Panc1 (cell line): ENCODE data around the gene PPP1R14C. TPM values are rescaled to one million over a fixed set of nuclear protein-coding genes. Genes with fewer than 3 reads are reported as not detected.

Source experiments
- ATAC-seq: fragments of 200-7000 bp; cut with Tn5 transposase; 2 replicates; pipeline ENCODE4 v1.9.1; 2020; ENCODE audit warnings: mild to moderate bottlenecking, moderate library complexity
- BruUV-seq: library from RNA; stranded (reverse); fragments of 400-500 nt; replicated peaks from 2 replicates; lab custom pipeline; 2021; lab: Mats Ljungman, UMichigan
- CTCF ChIA-PET: fragments of 300-600 bp; sonication (Branson Sonifier 250); formaldehyde crosslinking; loops from one replicate; lab custom pipeline; 2022; ENCODE audit warnings: antibody characterized with exemption; lab: Charles Lee
- POLR2A ChIA-PET: fragments of 300-600 bp; sonication (Branson Sonifier 250); formaldehyde crosslinking; loops from one replicate; lab custom pipeline; 2022; ENCODE audit warnings: antibody characterized with exemption; lab: Charles Lee
- DNase-seq: peaks from one replicate; pipeline ENCODE4 v3.0.0-alpha.2; 2010; ENCODE audit warnings: low read depth, low spot score
- H3K27ac ChIP-seq: 2 replicates; pipeline ENCODE4 v1.5.1; 2011; ENCODE audit warnings: mild to moderate bottlenecking, low read length, inconsistent platforms
- H3K27me3 ChIP-seq: fragments of 200-500 bp; sonication (Bioruptor generic); 2 replicates; pipeline ENCODE4 v1.6.0; 2014; ENCODE audit warnings: low read length, inconsistent platforms; ENCODE audit not compliant: control insufficient read depth, insufficient read depth
- H3K36me3 ChIP-seq: fragments of 200-500 bp; sonication (Bioruptor generic); 2 replicates; pipeline ENCODE4 v1.5.1; 2014; ENCODE audit warnings: inconsistent platforms, mild to moderate bottlenecking, low read length, moderate library complexity; ENCODE audit not compliant: control insufficient read depth, insufficient read depth
- H3K4me1 ChIP-seq: 2 replicates; pipeline ENCODE4 v1.5.1; 2011; ENCODE audit warnings: inconsistent platforms, mild to moderate bottlenecking, low read length, moderate library complexity; ENCODE audit not compliant: control insufficient read depth, insufficient read depth
- H3K4me3 ChIP-seq, 2 experiments: 2 replicates each; pipeline ENCODE4 v1.5.1; 2011 to 2012; ENCODE audit warnings: low read depth in 2 of 2, low read length in 2 of 2, mild to moderate bottlenecking in 2 of 2, inconsistent platforms in 1 of 2, moderate library complexity in 1 of 2
- H3K9me3 ChIP-seq: fragments of 200-500 bp; sonication (Bioruptor generic); 2 replicates; pipeline ENCODE4 v1.5.1; 2014; ENCODE audit warnings: low read depth, mild to moderate bottlenecking, inconsistent platforms, low read length, moderate library complexity; ENCODE audit not compliant: control insufficient read depth, insufficient read depth
- CTCF ChIP-seq: fragments of 450-650 bp; IDR thresholded peaks from 2 replicates; pipeline ENCODE4 v1.5.1; 2017; ENCODE audit warnings: mild to moderate bottlenecking
- POLR2AphosphoS5 ChIP-seq: IDR thresholded peaks from 2 replicates; pipeline ENCODE4 v1.6.1; 2012; ENCODE audit warnings: mild to moderate bottlenecking, low read depth, low read length, moderate library complexity
- SIN3A ChIP-seq: IDR thresholded peaks from 2 replicates; pipeline ENCODE4 v1.6.1; 2012; ENCODE audit warnings: low read depth, mild to moderate bottlenecking, low read length, moderate library complexity, borderline replicate concordance; ENCODE audit not compliant: insufficient read depth
- TCF7L2 ChIP-seq: IDR thresholded peaks from 2 replicates; pipeline ENCODE4 v1.6.1; 2011; ENCODE audit warnings: mild to moderate bottlenecking, low read depth, low read length, inconsistent platforms
- in situ Hi-C: cut with HindIII; loops from 2 replicates; pipeline ENCODE4 v1.10.0; 2016; ENCODE audit warnings: low sequenced_read_pairs, low pct_unique_long_range_greater_than_20kb
- intact Hi-C: fragments of 100-400 bp; cut with micrococcal nuclease; formaldehyde crosslinking; loops from one replicate; pipeline ENCODE4 v1.10.0; 2022; ENCODE audit not compliant: unreplicated experiment
- total RNA-seq: library from RNA; stranded (reverse); gene quantifications from one replicate; pipeline ENCODE4 v1.2.1, GENCODE V29; 2021; ENCODE audit not compliant: unreplicated experiment
- TF ChIP-seq, protein P1 (sequence below), 2 experiments: IDR thresholded peaks; 2 replicates each; pipeline ENCODE4 v1.6.1; 2011 to 2012; ENCODE audit warnings: low read depth in 2 of 2, control low read depth in 1 of 2, low read length in 1 of 2, mild to moderate bottlenecking in 1 of 2, moderate library complexity in 1 of 2; ENCODE audit not compliant: insufficient read depth in 1 of 2

PPP1R14C gene
- total RNA-seq, 1 experiment from 2014 or later: not detected

DNA sequence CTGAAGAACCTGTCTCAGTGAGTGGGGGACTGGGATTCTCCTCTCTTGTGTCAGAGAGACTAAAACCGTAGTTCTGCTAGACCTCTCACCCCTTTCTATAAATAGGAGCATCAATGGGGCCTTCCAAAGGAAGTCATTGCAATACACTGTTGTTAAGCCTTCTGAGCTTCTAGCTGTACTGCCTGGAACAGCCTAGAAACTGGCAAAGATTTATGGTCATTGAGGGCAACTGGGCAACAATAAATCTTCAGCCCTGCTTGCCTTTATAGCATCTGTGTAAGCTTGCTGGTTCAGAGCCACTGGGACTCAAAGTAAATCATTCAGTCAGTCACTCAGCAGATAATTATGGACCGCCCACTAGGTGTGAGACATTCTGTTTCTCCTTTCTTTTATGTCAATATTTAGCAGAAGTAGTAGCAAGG lies 53.2 kb downstream of the PPP1R14C start:
- BruUV-seq: no TSS peak
- H3K27ac ChIP-seq: no peak overlapping the region
- intact Hi-C loops: no loop called here

GRCh38 chr6:150196942-150197745 lies 54.3 kb downstream of the PPP1R14C start:
- Histone ChIP-seq H3K9me3 (no peaks in the 10 kb centered on the region), H3K4me3 (no peak overlapping the region), H3K27me3 (peaks cover 9% of the 10 kb centered on the region), H3K4me1 (no peaks in the 10 kb centered on the region), H3K36me3 (no peaks in the 10 kb centered on the region), H3K27ac (no peak overlapping the region)
- in situ Hi-C loops: no loop called here
- BruUV-seq: no TSS peak
- TF ChIP-seq, protein P1, sequence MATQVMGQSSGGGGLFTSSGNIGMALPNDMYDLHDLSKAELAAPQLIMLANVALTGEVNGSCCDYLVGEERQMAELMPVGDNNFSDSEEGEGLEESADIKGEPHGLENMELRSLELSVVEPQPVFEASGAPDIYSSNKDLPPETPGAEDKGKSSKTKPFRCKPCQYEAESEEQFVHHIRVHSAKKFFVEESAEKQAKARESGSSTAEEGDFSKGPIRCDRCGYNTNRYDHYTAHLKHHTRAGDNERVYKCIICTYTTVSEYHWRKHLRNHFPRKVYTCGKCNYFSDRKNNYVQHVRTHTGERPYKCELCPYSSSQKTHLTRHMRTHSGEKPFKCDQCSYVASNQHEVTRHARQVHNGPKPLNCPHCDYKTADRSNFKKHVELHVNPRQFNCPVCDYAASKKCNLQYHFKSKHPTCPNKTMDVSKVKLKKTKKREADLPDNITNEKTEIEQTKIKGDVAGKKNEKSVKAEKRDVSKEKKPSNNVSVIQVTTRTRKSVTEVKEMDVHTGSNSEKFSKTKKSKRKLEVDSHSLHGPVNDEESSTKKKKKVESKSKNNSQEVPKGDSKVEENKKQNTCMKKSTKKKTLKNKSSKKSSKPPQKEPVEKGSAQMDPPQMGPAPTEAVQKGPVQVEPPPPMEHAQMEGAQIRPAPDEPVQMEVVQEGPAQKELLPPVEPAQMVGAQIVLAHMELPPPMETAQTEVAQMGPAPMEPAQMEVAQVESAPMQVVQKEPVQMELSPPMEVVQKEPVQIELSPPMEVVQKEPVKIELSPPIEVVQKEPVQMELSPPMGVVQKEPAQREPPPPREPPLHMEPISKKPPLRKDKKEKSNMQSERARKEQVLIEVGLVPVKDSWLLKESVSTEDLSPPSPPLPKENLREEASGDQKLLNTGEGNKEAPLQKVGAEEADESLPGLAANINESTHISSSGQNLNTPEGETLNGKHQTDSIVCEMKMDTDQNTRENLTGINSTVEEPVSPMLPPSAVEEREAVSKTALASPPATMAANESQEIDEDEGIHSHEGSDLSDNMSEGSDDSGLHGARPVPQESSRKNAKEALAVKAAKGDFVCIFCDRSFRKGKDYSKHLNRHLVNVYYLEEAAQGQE (IDR thresholded peaks at IDR 0.05; ENCODE audit: insufficient read depth in 1 of 2, low read depth in 2 of 2, low read length in 1 of 2): no peak
- TF ChIP-seq SIN3A (no peak), TCF7L2 (no peak), POLR2AphosphoS5 (no peak), CTCF (no peak)
- DNase-seq (no peak), ATAC-seq (no peak)
- CTCF ChIA-PET: no interaction called here
- intact Hi-C loops: no loop called here
- POLR2A ChIA-PET: interaction anchor here (0.6 kb wide), 1 partner anchor 109 kb away, joined by 3 read pairs; no protein-coding TSS in a partner anchor

More for the DNA sequence above, 53.2 kb downstream of the PPP1R14C start:
- Histone ChIP-seq H3K4me1 (no peaks in the 10 kb centered on the region), H3K36me3 (no peaks in the 10 kb centered on the region), H3K9me3 (no peaks in the 10 kb centered on the region), H3K27me3 (peaks cover 9% of the 10 kb centered on the region), H3K4me3 (no peak overlapping the region)
- CTCF ChIA-PET: no interaction called here
- POLR2A ChIA-PET: no interaction called here
- DNase-seq: no peak
- no peak for TF ChIP-seq CTCF
- no peak for TF ChIP-seq SIN3A
- no peak for TF ChIP-seq POLR2AphosphoS5
- no peak for TF ChIP-seq TCF7L2
- TF ChIP-seq, protein P1 (IDR thresholded peaks at IDR 0.05; ENCODE audit: insufficient read depth in 1 of 2, low read depth in 2 of 2, low read length in 1 of 2): no peak
- no peak for ATAC-seq
- in situ Hi-C loops: no loop called here
